Activated CD4-positive, alpha-beta T cell treated with anti-CD3 and anti-CD28 coated beads, Interleukin-2, amount 10 ng/mL, durations not matched to agents 24 days and 14 days (primary cell): ENCODE measurements around the gene OLA1. TPM values are rescaled to one million over a fixed set of nuclear protein-coding genes. Genes with fewer than 3 reads are reported as not detected.

Experiments used
- DNase-seq: peaks from one replicate; pipeline ENCODE4 v3.0.0; 2022
- H3K27ac Mint-ChIP-seq: one replicate; pipeline ENCODE4 v1.8.0; 2022; ENCODE audit warnings: mild to moderate bottlenecking, mixed read lengths
- H3K27me3 Mint-ChIP-seq: one replicate; pipeline ENCODE4 v1.8.0; 2022; ENCODE audit warnings: mixed read lengths
- H3K36me3 Mint-ChIP-seq: one replicate; pipeline ENCODE4 v1.8.0; 2022; ENCODE audit warnings: low read depth, mild to moderate bottlenecking, mixed read lengths
- H3K4me1 Mint-ChIP-seq: one replicate; pipeline ENCODE4 v1.8.0; 2021; ENCODE audit warnings: mixed read lengths
- H3K4me3 Mint-ChIP-seq: one replicate; pipeline ENCODE4 v1.8.0; 2022; ENCODE audit warnings: mild to moderate bottlenecking, moderate library complexity, mixed read lengths
- H3K9me3 Mint-ChIP-seq: one replicate; pipeline ENCODE4 v1.8.0; 2021; ENCODE audit warnings: mixed read lengths
- intact Hi-C: fragments of 100-400 bp; cut with micrococcal nuclease; formaldehyde crosslinking; loops from one replicate; pipeline ENCODE4 v1.15.1; 2023
- total RNA-seq: library from RNA; stranded (reverse); gene quantifications from 2 replicates; pipeline ENCODE4 v1.2.3, GENCODE V29; 2022

The OLA1 gene
- total RNA-seq, 1 donor from 2014 or later, result 167 TPM

DNA sequence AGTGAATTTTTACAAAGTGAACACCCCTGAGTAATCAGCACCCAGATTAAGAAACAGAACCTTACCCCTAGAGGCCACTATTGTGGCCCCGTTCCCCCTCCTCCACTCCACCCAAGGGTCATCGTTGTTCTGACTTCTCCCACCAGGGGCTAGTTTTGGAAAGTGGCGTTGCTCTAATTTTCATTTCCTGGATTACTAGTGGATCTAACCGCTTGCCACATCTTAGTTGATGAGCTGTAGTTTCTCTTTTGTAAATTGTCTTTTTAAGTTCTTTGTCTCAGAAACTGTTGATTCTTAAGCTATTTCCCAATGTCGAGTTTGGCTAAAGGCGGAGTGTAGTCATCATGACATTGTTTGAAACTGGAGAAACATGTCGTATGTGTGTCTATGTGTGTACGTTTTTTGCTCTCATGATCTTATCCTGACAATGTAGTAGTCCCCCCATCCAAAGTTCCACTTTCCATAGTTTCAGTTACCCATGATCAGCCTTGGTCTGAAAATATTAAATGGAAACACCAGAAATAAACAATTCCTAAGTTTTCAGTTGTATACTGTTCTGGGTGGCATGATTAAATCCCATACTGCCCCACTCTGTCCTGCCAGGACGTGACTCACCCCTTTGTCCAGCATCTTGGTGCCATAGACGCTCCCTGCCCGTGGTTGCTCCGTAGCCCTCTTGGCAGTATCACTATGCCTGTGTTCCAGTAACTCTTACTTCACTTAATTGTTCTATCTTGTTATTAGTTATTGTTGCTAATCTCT lies 212.2 kb downstream of the OLA1 start:
- intact Hi-C loops, result no loop called here
- Mint-ChIP-seq H3K27ac (no peak overlapping the region), H3K4me3 (no peak overlapping the region), H3K4me1 (peaks cover 16% of the 10 kb centered on the region), H3K27me3 (no peaks in the 10 kb centered on the region), H3K36me3 (no peaks in the 10 kb centered on the region), H3K9me3 (no peaks in the 10 kb centered on the region)
- no peak for DNase-seq

DNA sequence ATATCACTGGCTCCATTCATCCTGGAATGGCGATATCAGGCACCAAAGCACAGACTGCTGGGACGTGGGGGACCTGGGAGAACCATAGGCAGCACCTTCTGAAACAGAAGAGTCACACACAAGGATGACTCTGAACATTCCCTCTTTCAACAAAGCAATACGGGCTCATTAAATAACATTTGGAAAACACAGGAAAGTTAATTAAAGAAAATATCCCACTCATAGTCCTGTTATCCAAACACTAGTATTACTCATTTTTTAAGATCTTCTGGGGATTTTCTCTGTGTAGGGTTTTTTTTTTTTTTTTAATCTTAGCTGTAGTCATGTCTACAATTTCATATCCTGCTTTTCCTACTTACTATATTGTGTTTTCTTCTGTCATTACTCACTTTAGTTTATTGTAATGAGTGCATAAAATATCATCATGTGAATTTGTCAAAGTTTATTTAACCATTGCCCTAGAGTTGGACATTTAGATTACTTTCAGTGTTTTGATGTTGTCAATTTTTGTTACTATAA lies 213.2 kb downstream of the OLA1 start:
- peaks cover 16% of the 10 kb centered on the region for H3K4me1 Mint-ChIP-seq
- intact Hi-C loops, result no loop called here
- no peak for DNase-seq
- H3K27me3 Mint-ChIP-seq, result no peaks in the 10 kb centered on the region
- no peak overlapping the region for H3K4me3 Mint-ChIP-seq
- no peaks in the 10 kb centered on the region for H3K9me3 Mint-ChIP-seq
- H3K27ac Mint-ChIP-seq, result no peak overlapping the region
- no peaks in the 10 kb centered on the region for H3K36me3 Mint-ChIP-seq

DNA sequence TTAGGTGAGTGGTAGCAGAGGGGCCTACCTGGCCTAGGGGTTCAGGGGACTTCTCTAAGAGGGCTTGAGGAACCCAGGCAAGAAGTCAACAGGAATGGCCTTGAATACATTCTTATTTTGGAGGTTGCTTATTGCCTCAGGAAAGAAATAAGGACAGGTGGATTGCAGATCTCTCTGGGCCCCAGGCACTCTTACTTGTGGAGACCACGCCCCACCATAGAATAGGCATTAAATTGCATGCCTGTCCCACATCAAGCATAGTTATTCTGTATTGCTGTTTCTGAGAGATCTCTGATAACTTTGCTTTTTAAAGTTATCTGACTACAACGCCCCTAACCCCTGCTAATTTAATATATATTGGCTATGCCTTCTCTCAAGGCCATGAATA lies 215.2 kb downstream of the OLA1 start:
- Mint-ChIP-seq H3K27ac (no peak overlapping the region), H3K9me3 (no peaks in the 10 kb centered on the region), H3K4me3 (no peak overlapping the region), H3K27me3 (no peaks in the 10 kb centered on the region), H3K4me1 (peaks cover 4% of the 10 kb centered on the region), H3K36me3 (no peaks in the 10 kb centered on the region)
- intact Hi-C loops, result no loop called here
- DNase-seq, result no peak

DNA sequence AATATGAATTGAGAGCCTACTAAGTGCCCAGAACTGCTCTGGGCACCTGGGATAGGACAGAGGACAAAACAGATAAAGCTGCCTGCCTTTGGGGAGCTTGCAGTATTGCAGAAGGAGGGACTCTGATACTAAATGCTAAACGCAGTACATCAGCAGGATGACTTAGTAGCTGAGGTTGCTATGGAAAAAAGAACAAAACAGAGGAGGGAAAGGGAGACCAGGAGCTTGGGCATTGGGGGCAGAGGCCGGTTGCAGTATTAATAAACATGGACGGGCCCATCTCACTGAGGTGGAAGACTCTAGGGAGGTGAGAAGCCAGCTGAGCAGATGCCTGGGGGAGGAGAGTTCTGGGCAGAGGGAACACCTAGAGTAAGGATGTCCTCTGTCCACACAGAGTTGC lies 217.1 kb downstream of the OLA1 start:
- H3K4me1 Mint-ChIP-seq, result peaks cover 4% of the 10 kb centered on the region
- no peak overlapping the region for H3K4me3 Mint-ChIP-seq
- no peak for DNase-seq
- intact Hi-C loops, result no loop called here
- no peaks in the 10 kb centered on the region for H3K27me3 Mint-ChIP-seq
- no peaks in the 10 kb centered on the region for H3K36me3 Mint-ChIP-seq
- no peaks in the 10 kb centered on the region for H3K9me3 Mint-ChIP-seq
- no peak overlapping the region for H3K27ac Mint-ChIP-seq

DNA sequence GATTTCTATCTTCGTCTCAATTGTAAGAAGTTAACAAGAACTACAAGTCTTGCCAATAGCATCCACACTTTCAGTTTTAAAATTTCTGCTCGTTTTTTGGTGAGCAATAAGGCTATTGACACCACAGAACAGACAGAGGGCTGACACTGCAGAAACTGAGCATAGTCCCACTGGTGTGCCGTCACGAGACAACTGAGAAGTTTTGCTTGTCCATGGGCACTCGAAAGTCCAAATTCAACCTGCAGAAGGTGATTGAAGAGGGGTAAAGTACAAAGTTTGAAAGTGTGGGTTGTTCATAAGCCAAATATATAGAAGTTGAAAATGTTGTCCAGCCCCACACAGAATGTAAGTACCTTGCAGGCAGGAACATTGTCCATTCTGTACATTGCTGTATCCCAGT lies 219.4 kb downstream of the OLA1 start:
- no peaks in the 10 kb centered on the region for H3K36me3 Mint-ChIP-seq
- no peak overlapping the region for H3K4me3 Mint-ChIP-seq
- no peaks in the 10 kb centered on the region for H3K27me3 Mint-ChIP-seq
- intact Hi-C loops, result no loop called here
- peak overlapping the region; percentile 8 for H3K27ac Mint-ChIP-seq
- H3K9me3 Mint-ChIP-seq, result no peaks in the 10 kb centered on the region
- DNase-seq, result no peak
- peaks cover 6% of the 10 kb centered on the region for H3K4me1 Mint-ChIP-seq

DNA sequence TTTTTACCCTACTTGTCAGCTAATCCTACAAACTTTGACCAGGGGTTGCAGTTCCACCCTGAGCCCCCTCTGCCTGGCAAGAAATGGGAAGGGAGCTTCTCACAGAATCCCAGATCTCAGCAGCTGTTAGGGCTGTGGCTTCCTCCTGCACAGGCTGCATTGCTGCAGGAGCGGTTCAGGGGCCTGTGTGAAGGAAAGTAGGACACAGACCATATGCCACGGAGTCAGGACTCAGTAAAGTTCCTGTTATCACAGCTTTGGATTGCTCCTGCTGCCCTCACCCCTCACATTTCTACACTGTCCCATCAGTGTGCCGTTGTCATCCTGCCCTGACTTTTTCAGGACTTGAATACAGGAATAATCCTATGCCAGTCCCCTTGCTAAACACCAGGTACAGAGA lies 220.4 kb downstream of the OLA1 start:
- no peak for DNase-seq
- Mint-ChIP-seq H3K27ac (no peak overlapping the region), H3K36me3 (no peaks in the 10 kb centered on the region), H3K27me3 (no peaks in the 10 kb centered on the region), H3K4me1 (peaks cover 6% of the 10 kb centered on the region), H3K9me3 (no peaks in the 10 kb centered on the region), H3K4me3 (no peak overlapping the region)
- intact Hi-C loops, result no loop called here

DNA sequence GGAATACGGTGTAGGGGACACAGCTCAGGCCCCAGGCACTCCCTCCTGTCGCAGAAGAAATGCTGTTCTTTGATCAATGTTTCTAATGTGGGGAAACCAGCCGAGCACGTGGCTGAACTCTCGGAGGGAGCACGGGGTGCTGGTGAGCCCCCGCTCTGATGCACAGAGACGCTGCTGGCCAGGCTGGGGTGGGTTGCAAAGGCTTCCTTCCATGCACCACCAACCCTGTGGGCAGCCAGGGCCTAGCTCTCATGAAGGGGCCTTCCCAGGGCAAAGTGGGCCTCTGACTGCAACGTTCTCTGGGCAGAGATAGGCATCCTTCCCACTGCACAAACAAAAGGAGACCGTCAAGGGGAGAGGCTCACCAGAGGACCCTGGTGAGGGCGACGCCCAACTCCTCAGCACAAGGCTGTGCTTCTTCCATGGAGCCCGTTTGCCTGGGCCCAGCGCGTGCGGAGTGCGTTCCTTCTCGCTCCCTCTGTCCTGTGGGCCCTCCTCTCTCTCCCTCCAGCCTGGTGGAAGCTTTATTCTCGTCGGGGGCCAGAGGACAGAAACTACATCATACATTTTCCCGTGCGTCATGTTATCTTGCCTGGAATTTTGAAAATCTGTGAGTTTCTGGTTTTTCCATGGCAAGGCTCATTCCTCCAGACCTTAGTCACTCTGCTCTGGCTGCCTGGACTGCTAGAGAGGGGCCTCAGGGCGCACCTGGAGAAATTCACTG lies 222.0 kb downstream of the OLA1 start:
- DNase-seq, result no peak
- intact Hi-C loops, result no loop called here
- H3K4me1 Mint-ChIP-seq, result peaks cover 4% of the 10 kb centered on the region
- no peaks in the 10 kb centered on the region for H3K9me3 Mint-ChIP-seq
- peaks cover 2% of the 10 kb centered on the region for H3K27me3 Mint-ChIP-seq
- H3K27ac Mint-ChIP-seq, result no peak overlapping the region
- no peak overlapping the region for H3K4me3 Mint-ChIP-seq
- no peaks in the 10 kb centered on the region for H3K36me3 Mint-ChIP-seq

DNA sequence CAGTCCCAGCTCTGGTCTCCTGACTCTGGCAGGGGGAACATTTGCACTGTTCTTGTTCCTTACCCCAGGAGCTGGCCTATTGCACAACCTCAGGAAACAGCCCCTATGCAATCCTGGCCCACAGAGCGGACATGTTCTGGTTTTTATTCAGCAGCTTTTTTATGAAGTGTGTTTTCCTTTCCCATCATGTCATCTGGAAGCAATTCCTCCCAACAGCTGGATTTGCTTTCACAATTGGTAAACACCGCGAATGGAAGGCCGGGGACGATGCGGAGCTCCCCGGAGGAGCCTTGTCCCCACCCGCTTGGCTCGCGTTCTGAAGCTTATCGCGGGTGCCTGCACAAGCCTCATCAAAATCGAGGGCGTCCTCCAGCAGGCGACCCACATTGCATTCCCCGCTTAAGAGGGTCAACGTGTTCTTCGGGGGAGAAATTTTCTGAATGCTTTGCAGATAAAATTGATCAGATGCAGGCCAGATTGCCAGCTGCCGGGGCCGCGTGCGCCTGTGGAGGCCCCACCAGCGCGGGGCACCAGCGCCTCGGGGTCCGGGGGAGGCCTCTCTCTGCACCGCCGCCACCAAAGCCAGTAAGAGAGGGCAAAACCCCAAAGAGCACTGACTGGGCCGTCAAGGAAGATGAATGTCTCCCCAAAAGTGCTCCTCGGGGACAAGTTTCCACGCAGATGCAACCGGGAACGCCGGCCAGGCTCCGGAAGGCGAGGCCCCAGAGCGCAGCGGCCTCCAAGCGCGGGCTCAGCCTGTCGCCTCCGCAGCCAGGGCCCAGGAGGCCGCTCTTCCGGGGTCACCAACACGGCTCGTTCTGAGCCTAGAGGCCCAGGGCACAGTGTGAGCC lies 222.8 kb downstream of the OLA1 start:
- Mint-ChIP-seq H3K4me1 (peaks cover 6% of the 10 kb centered on the region), H3K27me3 (peaks cover 3% of the 10 kb centered on the region), H3K4me3 (no peak overlapping the region), H3K27ac (no peak overlapping the region), H3K9me3 (no peaks in the 10 kb centered on the region), H3K36me3 (no peaks in the 10 kb centered on the region)
- intact Hi-C loops, result no loop called here
- DNase-seq, result no peak

DNA sequence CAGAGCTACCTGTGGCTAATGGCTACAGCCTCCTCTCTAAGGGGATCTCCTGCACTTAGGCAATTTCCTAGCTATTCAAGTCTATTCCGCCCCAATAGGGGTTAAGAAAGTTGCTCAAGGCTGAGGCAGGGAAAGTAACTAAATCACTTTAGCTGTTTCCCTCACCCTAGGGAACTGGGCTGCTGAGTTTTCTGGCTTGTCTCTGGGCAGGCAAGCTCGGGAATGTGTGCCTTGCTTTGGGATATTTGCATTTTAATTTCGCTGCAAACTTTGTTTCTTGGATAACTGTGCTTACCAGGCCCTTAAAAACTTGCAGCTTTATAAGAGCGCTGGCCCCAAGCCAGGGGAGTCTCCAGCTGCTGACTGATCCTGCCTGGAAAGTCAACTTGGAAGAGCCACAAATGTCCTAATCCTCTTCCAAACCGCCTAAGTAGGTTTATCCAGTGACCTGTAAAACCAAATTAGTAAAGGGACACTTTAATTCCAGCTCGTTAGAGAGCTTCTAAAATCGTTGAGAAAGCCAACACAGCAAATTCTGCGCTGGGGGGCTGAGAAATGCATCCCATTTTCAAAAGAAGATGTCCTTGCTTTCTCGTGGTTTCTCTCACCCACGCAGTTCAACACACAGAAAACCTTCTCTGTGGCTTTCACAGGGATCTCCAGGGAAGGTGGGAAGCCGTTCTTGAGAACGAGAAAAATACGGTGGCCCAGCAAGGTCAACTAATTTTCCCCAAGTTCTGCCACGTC lies 223.6 kb downstream of the OLA1 start:
- no peaks in the 10 kb centered on the region for H3K9me3 Mint-ChIP-seq
- peaks cover 6% of the 10 kb centered on the region for H3K4me1 Mint-ChIP-seq
- no peaks in the 10 kb centered on the region for H3K36me3 Mint-ChIP-seq
- intact Hi-C loops, result loop anchor here (5.0 kb wide), 1 partner anchor 47 kb away; no protein-coding TSS in a partner anchor
- H3K4me3 Mint-ChIP-seq, result no peak overlapping the region
- H3K27me3 Mint-ChIP-seq, result peaks cover 3% of the 10 kb centered on the region
- no peak overlapping the region for H3K27ac Mint-ChIP-seq
- no peak for DNase-seq

DNA sequence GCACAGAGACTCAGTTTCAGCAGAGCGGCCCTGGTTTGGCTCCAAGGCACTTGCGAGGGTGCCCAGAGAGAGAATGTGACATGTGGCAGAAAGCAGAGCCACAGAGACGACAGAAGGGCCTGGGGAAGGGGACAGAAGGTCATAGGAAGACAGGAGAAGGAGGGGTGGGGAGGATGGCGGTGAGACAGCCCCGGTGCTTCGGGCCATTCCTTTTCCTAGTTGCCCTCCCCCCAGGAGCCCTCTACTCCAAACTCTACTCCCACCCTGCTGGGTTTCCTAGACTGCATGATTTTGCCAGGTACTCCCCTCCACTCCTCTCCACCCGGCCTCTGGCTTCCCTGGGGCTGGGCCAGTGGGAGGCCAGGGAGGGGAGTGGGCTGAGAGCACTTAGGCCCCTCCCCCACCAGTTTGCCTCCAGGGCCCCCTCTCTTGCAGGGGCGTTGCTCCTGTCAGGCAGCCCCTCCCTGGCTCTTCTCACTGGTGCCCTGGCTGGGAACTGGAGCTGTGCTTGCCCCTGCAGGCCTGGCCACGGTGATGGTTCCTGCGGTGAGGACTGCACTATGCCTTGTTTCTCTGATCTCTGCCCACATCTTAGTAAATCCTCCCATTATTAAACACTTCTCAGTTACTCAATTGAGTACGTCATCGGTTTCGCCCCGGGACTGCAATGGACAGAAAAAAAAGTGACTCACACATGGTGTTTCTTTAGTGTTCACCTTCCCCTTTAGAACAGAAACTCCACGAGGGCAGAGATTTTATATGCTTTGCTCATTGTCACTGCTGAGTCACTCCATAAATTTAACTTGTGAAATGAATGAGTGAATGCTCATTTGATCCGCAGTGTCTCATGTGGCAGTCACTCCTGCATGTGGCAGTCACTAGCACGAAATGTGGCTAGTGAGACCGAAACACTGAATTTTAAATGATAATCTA lies 224.5 kb downstream of the OLA1 start:
- Mint-ChIP-seq H3K9me3 (no peaks in the 10 kb centered on the region), H3K27ac (no peak overlapping the region), H3K27me3 (peaks cover 3% of the 10 kb centered on the region), H3K36me3 (no peaks in the 10 kb centered on the region), H3K4me3 (no peak overlapping the region), H3K4me1 (peaks cover 6% of the 10 kb centered on the region)
- intact Hi-C loops, result loop anchor here (5.0 kb wide), 1 partner anchor 47 kb away; no protein-coding TSS in a partner anchor
- DNase-seq, result no peak
